ENCODE measurements around the gene CAMTA1.

DNA sequence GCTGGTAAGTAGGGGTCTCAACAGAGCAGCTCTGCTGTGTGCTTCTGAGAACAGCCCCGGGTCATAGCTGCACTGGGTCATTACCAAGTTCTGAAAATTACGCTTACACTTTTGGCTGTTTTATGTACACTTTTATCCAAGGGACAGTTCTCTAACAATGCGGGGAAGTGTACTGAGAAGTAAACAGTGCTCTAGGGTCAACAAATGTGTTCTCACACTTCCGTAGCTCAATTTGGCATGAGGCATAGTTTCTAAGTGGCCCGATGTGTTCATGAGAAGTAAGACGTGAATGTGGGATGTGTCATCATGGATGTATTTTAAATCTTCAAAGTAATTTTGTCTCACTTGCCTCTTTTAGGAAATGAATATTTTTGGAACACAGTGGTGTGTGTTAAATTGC lies 975.0 kb downstream of the CAMTA1 start:
- no peak for TF ChIP-seq CTCF (IDR thresholded peaks at IDR 0.05)
- no peak for TF ChIP-seq POLR2A (IDR thresholded peaks at IDR 0.05)
- TF ChIP-seq POLR2AphosphoS5 (IDR thresholded peaks at IDR 0.05): no peak

Data from prostate gland (tissue), 2 donors.